ENCODE results near the gene TRMT1L.

Gene TRMT1L

DNA sequence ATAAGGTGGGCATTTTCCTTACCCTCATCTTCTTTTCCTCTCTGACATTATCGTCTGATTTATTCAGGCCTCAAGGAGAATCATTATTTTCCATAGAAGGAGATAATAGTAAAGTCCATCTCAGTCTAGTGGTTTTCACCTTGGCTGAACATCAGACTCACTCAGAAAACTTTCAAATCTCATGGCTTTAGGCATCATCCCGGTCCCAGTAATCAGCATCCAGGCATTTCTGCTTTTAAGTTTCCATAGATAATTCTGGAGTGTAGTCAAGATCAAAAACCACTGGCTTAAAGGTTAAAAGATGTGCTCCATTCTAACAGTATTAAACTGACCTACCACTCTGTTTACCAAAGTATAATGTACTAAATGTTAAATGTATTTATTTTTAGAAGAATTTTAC is 62.0 kb downstream of the TRMT1L start:
- DNase-seq (ENCODE audit: low read depth), result no peak
- TF ChIP-seq, protein P1, sequence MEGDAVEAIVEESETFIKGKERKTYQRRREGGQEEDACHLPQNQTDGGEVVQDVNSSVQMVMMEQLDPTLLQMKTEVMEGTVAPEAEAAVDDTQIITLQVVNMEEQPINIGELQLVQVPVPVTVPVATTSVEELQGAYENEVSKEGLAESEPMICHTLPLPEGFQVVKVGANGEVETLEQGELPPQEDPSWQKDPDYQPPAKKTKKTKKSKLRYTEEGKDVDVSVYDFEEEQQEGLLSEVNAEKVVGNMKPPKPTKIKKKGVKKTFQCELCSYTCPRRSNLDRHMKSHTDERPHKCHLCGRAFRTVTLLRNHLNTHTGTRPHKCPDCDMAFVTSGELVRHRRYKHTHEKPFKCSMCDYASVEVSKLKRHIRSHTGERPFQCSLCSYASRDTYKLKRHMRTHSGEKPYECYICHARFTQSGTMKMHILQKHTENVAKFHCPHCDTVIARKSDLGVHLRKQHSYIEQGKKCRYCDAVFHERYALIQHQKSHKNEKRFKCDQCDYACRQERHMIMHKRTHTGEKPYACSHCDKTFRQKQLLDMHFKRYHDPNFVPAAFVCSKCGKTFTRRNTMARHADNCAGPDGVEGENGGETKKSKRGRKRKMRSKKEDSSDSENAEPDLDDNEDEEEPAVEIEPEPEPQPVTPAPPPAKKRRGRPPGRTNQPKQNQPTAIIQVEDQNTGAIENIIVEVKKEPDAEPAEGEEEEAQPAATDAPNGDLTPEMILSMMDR (IDR thresholded peaks at IDR 0.05; ENCODE audit: insufficient read depth, low read depth, low read length, missing control alignments), result no peak
- no peak overlapping the region for H3K4me3 ChIP-seq (ENCODE audit: low read depth, low read length)

DNA sequence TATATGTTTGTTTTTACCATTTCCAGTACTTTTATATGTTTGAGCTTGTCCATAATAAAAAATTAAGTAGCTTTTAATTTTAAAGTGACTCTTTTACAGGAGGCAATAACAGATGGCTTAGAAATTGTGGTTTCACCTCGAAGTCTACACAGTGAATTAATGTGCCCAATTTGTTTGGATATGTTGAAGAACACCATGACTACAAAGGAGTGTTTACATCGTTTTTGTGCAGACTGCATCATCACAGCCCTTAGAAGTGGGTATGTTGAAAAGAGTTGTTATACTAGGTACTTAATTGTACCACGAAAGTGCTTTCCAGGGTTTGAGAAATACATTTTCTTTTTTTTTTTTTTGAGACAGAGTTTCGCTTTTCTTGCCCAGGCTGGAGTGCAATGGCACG is 65.3 kb downstream of the TRMT1L start:
- TF ChIP-seq, protein P1 (IDR thresholded peaks at IDR 0.05; ENCODE audit: insufficient read depth, low read depth, low read length, missing control alignments), result no peak
- H3K4me3 ChIP-seq (ENCODE audit: low read depth, low read length), result no peak overlapping the region
- DNase-seq (ENCODE audit: low read depth), result no peak

DNA sequence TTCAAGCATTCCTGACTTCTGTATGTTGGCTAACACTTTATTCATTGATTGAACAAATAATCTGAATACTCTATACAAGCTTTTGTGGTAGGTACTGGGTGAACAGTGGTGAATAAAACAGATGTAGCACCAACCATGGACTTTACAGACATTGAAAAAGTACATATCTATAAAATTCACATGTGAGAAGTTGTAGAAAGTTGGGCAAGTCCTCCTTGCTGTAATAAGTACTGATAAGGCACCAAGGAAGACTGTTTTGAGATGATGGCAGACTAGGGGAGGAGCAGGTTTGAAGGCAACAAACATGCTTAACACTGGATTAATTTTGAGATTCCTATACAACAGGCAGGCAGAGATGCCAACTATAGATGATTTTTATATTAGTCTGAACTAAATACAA is 69.0 kb downstream of the TRMT1L start:
- DNase-seq (ENCODE audit: low read depth), result no peak
- H3K4me3 ChIP-seq (ENCODE audit: low read depth, low read length), result no peak overlapping the region
- TF ChIP-seq, protein P1 (IDR thresholded peaks at IDR 0.05; ENCODE audit: insufficient read depth, low read depth, low read length, missing control alignments), result no peak

DNA sequence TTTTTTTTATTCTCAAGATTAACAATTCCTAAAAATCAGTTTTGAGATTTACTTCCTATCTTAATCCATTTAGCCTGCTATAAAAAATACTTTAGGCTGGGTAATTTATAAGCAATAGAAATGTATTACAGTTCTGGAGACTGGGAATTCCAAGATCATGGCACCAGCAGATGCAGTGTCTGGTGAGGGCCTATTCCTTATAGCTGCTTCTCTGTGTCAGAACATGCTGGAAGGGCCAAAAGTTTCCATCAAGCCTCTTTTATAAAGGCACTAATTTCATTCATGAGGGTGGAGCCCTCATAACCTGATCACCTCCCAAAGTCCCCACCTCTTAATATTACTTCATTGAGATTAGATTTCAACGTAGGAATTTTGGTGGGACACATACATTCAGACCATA is 69.7 kb downstream of the TRMT1L start:
- no peak overlapping the region for H3K4me3 ChIP-seq (ENCODE audit: low read depth, low read length)
- TF ChIP-seq, protein P1 (IDR thresholded peaks at IDR 0.05; ENCODE audit: insufficient read depth, low read depth, low read length, missing control alignments), result no peak
- DNase-seq (ENCODE audit: low read depth), result no peak

DNA sequence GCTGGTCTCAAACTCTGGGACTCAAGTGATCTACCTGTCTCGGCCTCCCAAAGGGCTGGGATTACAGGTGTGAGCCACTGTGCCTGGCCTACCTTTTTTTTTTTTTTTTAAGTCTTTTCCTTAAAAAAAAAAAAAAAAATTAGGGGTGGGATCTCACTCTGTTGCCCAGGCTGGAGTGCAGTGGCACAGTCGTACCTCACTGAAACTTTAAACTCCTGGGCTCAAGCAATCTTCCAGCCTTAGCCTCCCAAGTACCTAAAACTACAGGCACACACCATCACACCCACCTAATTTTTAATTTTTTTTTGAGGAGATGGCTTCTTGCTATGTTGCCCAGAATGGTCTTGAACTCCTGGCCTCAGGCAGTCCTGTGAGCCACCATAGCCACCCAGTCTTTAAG is 72.9 kb downstream of the TRMT1L start:
- DNase-seq (ENCODE audit: low read depth), result no peak
- TF ChIP-seq, protein P1 (IDR thresholded peaks at IDR 0.05; ENCODE audit: insufficient read depth, low read depth, low read length, missing control alignments), result no peak

DNA sequence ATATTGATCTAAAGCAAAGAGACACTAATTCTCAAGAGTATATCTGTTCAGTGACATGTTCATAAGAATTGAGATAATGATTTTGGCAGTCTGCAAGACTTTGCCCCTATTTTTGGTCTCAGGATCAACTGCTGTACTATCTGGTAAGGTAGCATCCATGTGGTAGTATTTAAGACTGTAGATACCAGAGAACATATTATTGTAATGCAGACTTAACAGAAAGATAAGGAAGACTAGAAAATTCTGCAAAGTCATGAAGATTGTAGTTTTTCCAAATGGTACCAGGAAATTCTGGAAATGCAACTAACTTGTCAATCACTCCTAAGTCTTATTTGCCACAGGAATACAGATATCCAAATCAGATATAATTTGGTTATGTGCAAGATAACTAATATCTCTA is 76.3 kb downstream of the TRMT1L start:
- no peak overlapping the region for H3K4me3 ChIP-seq (ENCODE audit: low read depth, low read length)
- TF ChIP-seq, protein P1 (IDR thresholded peaks at IDR 0.05; ENCODE audit: insufficient read depth, low read depth, low read length, missing control alignments), result no peak
- no peak for DNase-seq (ENCODE audit: low read depth)

More for the DNA sequence above, 72.9 kb downstream of the TRMT1L start:
- no peak overlapping the region for H3K4me3 ChIP-seq (ENCODE audit: low read depth, low read length)

DNA sequence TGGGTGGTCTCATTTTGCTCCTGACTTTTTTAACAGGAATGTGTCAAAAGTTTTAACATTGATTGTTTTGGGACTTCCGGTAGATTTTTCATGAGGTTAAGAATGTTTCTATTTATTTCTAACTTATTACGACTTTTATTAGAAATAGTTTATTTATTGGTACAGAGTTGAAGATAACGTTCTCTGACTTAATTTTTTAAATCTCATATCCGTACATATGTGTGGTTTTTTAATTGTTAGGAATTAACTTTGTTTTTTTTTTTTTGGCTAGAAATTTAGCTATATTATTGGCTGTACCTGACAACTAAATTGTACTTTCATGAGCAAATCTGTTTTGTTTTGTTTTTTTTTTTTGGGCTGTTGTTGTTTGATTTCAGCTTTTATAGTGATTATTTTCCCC is 79.4 kb downstream of the TRMT1L start:
- TF ChIP-seq, protein P1 (IDR thresholded peaks at IDR 0.05; ENCODE audit: insufficient read depth, low read depth, low read length, missing control alignments), result no peak
- no peak for DNase-seq (ENCODE audit: low read depth)
- no peak overlapping the region for H3K4me3 ChIP-seq (ENCODE audit: low read depth, low read length)
